Breast epithelium (tissue), 4 donors: ENCODE measurements around the gene SCNM1. TPM values are rescaled to one million over a fixed set of nuclear protein-coding genes. Genes with fewer than 3 reads are reported as not detected.
"Not testable (repeated sequence)": the region's sequence is repeated elsewhere in the genome, so short reads cannot be mapped to it uniquely, and the experiment has no call there.

Experiments used
- DNase-seq, 2 donors: peaks; one replicate each; pipeline ENCODE4 v3.0.0-alpha.2; 2019; ENCODE audit warnings: low spot score in 2 of 2
- H3K27ac ChIP-seq, 2 donors: fragments of 200-600 bp; sonication (generic) in 1 of 2; one replicate each; pipeline ENCODE4 v1.5.1; 2016 to 2019; ENCODE audit warnings: mild to moderate bottlenecking in 1 of 2
- H3K27me3 ChIP-seq, 2 donors: fragments of 200-600 bp; sonication (generic) in 1 of 2; one replicate each; pipeline versions ENCODE4 v1.5.1 to v1.6.0; 2017 to 2019; ENCODE audit warnings: control low read depth in 1 of 2, mild to moderate bottlenecking in 1 of 2
- H3K36me3 ChIP-seq: fragments of 200-600 bp; one replicate; pipeline ENCODE4 v1.5.1; 2019
- H3K4me1 ChIP-seq, 2 donors: fragments of 200-600 bp; sonication (generic); one replicate each; pipeline ENCODE4 v1.5.1; 2016 to 2019; ENCODE audit warnings: control low read depth in 1 of 2
- H3K4me3 ChIP-seq, 3 donors: fragments of 200-600 bp; sonication (generic); 1 replicate in 2 of 3; 2 replicates in 1 of 3; pipeline ENCODE4 v1.5.1; 2016 to 2019; ENCODE audit warnings: mild to moderate bottlenecking in 3 of 3, moderate library complexity in 2 of 3
- H3K9me3 ChIP-seq, 2 donors: fragments of 200-600 bp; sonication (generic) in 1 of 2; one replicate each; pipeline ENCODE4 v1.5.1; 2016 to 2019; ENCODE audit warnings: control low read depth in 1 of 2
- CTCF ChIP-seq, 3 donors: fragments of 450-650 bp; IDR thresholded peaks; one replicate each; pipeline ENCODE4 v1.5.1; 2016 to 2017; ENCODE audit warnings: antibody characterized with exemption in 3 of 3, mild to moderate bottlenecking in 3 of 3, moderate library complexity in 3 of 3
- POLR2A ChIP-seq: fragments of 450-650 bp; IDR thresholded peaks from one replicate; pipeline ENCODE4 v1.6.1; 2016; ENCODE audit warnings: antibody characterized with exemption, mild to moderate bottlenecking, moderate library complexity
- POLR2AphosphoS5 ChIP-seq, 3 donors: sonication (generic); formaldehyde crosslinking; IDR thresholded peaks; one replicate each; pipeline ENCODE4 v1.6.1; 2017; ENCODE audit warnings: antibody characterized with exemption in 3 of 3
- intact Hi-C: fragments of 100-400 bp; cut with DNase I; formaldehyde crosslinking; loops from one replicate; pipeline ENCODE4 v1.15.1; 2023; ENCODE audit warnings: low total_unique reads
- total RNA-seq, 3 donors: library from RNA; depleted of rRNA; stranded (reverse); fragments of >200 nt; gene quantifications; one replicate each; pipeline ENCODE4 v1.1.0, GENCODE V29; 2016

The SCNM1 gene
- total RNA-seq, 3 donors from 2014 or later = 14.9 to 23.8 (median 23.6) TPM

GRCh38 chr1:151192047-151192446 is 26.1 kb downstream of the SCNM1 start:
- TF ChIP-seq CTCF (IDR thresholded peaks at IDR 0.05) (no peak), POLR2AphosphoS5 (IDR thresholded peaks at IDR 0.05) (no peak), POLR2A (no peak)
- no peak overlapping the region for H3K27ac ChIP-seq
- no peaks in the 10 kb centered on the region for H3K27me3 ChIP-seq
- no peak for DNase-seq
- H3K4me1 ChIP-seq = peaks cover 0 to 12% of the 10 kb centered on the region in 2 donors
- H3K36me3 ChIP-seq = no peaks in the 10 kb centered on the region
- no peaks in the 10 kb centered on the region for H3K9me3 ChIP-seq
- intact Hi-C loops = no loop called here
- no peak overlapping the region for H3K4me3 ChIP-seq

- intact Hi-C loops = no loop called here
- Histone ChIP-seq H3K27ac (no peak overlapping the region), H3K27me3 (no peaks in the 10 kb centered on the region), H3K36me3 (no peaks in the 10 kb centered on the region), H3K4me3 (no peak overlapping the region), H3K9me3 (no peaks in the 10 kb centered on the region), H3K4me1 (peaks cover 0 to 10% of the 10 kb centered on the region in 2 donors)
- TF ChIP-seq POLR2A (no peak), CTCF (IDR thresholded peaks at IDR 0.05) (no peak), POLR2AphosphoS5 (IDR thresholded peaks at IDR 0.05) (no peak)
- DNase-seq = no peak
Measured at GRCh38 chr1:151193304-151193703, 27.4 kb downstream of the SCNM1 start.

GRCh38 chr1:151193856-151194255 is 27.9 kb downstream of the SCNM1 start:
- Histone ChIP-seq H3K27me3 (no peaks in the 10 kb centered on the region), H3K36me3 (no peaks in the 10 kb centered on the region), H3K9me3 (no peaks in the 10 kb centered on the region), H3K4me1 (peaks cover 0 to 5% of the 10 kb centered on the region in 2 donors), H3K27ac (peak overlapping the region in 1 of 2 donors; percentile 92), H3K4me3 (no peak overlapping the region)
- TF ChIP-seq POLR2A = no peak
- no peak for TF ChIP-seq POLR2AphosphoS5 (IDR thresholded peaks at IDR 0.05)
- no peak for DNase-seq
- intact Hi-C loops = no loop called here

GRCh38 chr1:151194894-151195594 is 29.1 kb downstream of the SCNM1 start:
- H3K36me3 ChIP-seq, H3K9me3 ChIP-seq, H3K27me3 ChIP-seq, intact Hi-C loops, H3K4me1 ChIP-seq: not testable (repeated sequence)
- H3K27ac ChIP-seq = peak overlapping the region in 1 of 2 donors; percentile 92
- peak; percentile 56 to 92 (median 67) for TF ChIP-seq POLR2AphosphoS5 (IDR thresholded peaks at IDR 0.05)
- peak overlapping the region in 2 of 3 donors; percentile 35 to 36 for H3K4me3 ChIP-seq
- DNase-seq = peak; percentile 80 to 93

GRCh38 chr1:151196292-151196800 is 30.4 kb downstream of the SCNM1 start:
- intact Hi-C loops = no loop called here
- Histone ChIP-seq H3K27ac (peak overlapping the region; percentile 78 to 92), H3K4me1 (no peaks in the 10 kb centered on the region), H3K9me3 (no peaks in the 10 kb centered on the region), H3K36me3 (no peaks in the 10 kb centered on the region), H3K4me3 (peak overlapping the region; percentile 3 to 36 (median 35)), H3K27me3 (no peaks in the 10 kb centered on the region)
- peak in 1 of 2 donors; percentile 72 for DNase-seq
- peak in 1 of 3 donors; percentile 19 for TF ChIP-seq POLR2AphosphoS5 (IDR thresholded peaks at IDR 0.05)
- no peak for TF ChIP-seq POLR2A
- TF ChIP-seq CTCF (IDR thresholded peaks at IDR 0.05) = peak; percentile 21 to 77 (median 54)

- no peak for DNase-seq
- H3K4me1 ChIP-seq = peaks cover 0 to 9% of the 10 kb centered on the region in 2 donors
Measured at GRCh38 chr1:151197863-151198253, 31.9 kb downstream of the SCNM1 start.

More at GRCh38 chr1:151197863-151198253, 31.9 kb downstream of the SCNM1 start:
- Histone ChIP-seq H3K4me3 (peak overlapping the region; percentile 65 to 85 (median 82)), H3K27ac (peak overlapping the region; percentile 92 to 96), H3K9me3 (no peaks in the 10 kb centered on the region), H3K27me3 (no peaks in the 10 kb centered on the region), H3K36me3 (no peaks in the 10 kb centered on the region)
- TF ChIP-seq POLR2AphosphoS5 (IDR thresholded peaks at IDR 0.05) = no peak
- TF ChIP-seq CTCF (IDR thresholded peaks at IDR 0.05) = no peak
- no peak for TF ChIP-seq POLR2A
- intact Hi-C loops = no loop called here
